Activated CD8-positive, alpha-beta memory T cell treated with anti-CD3 and anti-CD28 coated beads for 48 hours (primary cell): ENCODE measurements around the gene PDAP1.
"Not testable (repeated sequence)": the region's sequence is repeated elsewhere in the genome, so short reads cannot be mapped to it uniquely, and the experiment has no call there.

Experiments
- DNase-seq, 3 experiments: peaks; one replicate each; pipeline ENCODE4 v3.0.0-alpha.2; 2020; ENCODE audit warnings: low read depth in 2 of 3, low spot score in 2 of 3

The PDAP1 gene, protein sequence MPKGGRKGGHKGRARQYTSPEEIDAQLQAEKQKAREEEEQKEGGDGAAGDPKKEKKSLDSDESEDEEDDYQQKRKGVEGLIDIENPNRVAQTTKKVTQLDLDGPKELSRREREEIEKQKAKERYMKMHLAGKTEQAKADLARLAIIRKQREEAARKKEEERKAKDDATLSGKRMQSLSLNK

DNA sequence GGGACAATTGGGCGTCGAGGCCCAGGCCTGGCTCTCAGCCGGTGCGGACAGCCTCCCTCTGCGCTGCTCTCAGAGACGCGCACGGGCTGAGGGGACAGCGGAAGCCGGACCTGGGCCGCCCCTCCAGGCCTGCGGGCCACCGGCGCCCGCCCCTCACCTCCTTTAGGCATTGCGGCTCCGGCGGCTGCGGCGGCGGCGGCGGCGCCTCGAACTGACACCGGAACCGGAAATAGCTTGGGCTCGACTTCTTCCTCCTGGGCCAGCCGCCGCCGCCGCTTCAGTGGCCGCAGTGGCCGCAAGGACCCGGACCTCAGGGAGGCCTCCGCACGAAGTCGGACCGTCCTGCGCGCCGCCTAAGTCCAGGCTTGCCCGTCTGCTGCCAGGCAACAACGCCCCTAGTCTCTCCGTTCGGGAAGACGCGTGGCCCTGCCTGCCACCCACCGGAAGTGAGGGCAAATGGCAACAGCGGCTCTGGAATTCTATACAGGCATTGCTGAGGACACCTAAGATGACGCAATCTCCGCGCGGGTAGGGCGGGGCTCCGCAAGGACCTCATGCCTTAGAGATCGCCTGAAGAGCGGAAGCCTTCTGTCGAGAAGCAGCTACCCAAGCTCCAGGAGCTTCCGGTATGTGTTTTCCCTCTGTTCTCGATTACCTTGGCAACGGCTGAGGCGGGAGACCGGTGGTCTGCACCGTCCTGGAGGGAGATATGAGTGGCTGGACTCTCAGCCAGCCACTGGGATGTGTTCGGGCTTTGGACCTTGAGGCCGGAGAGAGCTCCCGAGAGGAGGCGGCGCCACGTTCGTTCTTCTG is at the start of gene PDAP1, which contains the start of gene BUD31:
Gene PDAP1 (minus strand): TSS at position 219 of the 813 bp plus-strand sequence. CDS start 49 bp downstream, at position 170.
Gene BUD31 (plus strand): TSS at position 591 of the 813 bp plus-strand sequence. CDS start 2,124 bp downstream, outside the sequence.
- DNase-seq, result peak; percentile 84 to 95 (median 94)

DNA sequence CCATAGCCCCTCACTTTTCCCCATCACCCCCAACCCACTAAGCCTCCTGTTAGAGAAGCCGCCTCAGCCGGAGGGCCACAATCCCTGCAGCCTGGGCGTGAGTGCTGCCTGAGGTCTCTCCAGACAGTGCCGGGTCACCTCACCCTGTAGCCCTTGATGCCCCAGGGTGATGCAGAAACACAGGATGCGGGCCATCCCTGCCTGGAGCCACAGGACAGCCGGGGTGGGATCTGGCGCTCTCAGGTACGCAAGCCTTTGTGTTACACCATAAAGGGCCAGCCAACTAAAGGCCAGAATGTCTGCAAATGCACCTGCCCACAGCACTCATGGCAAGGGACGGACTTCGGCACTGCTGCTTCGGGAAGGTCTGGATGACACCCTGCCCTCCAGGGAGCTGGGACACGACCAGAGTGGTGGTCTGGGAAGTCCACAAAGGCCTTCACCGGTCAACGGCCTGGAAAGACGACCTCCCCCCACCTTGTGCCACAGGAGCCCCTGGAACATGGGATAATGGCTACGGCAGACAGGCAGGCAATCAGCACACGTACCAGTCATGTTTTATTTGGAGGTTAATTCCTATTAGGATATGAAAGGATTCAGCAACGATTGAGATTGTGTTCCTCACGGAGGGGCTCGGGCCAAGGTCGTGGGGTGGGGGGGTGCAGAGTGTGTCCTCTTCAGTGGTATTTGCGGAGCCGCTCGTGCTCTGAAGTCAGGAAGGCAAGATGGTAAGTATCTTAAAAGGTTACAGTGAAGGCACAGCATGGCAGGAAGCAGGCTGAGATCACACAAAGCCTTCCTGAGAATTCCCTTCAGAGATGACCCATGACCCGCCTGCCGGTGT is 49.5 kb upstream of the PDAP1 start:
- no peak for DNase-seq

DNA sequence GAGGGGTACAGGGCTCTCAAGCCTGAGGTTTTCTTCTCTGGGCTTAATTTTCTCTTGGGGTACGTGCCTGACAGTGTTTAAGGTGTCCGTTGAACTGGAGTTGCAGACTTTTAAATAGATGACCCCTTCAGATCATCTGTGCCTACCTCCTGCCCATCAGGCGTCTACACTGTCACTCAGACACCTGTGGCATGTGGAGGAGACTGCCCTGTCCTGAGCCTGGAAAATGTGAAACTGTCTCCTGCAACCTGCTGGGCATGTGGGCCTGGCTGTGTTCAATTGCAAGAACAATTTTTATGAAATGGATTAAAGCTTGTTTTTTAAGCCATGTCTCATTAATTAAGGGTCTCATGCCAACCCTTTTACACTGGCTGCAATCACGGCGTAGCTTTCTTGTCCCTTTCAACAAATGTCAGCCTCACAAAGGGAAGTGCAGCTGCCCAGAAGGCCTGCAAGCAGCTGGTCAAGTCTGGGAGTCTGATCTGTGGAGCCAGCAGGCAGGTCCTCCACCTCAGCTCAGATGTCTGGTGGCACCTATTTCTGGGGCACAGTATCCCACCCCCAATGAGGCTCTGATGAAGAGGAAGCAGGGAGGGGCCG is 48.8 kb upstream of the PDAP1 start:
- no peak for DNase-seq

DNA sequence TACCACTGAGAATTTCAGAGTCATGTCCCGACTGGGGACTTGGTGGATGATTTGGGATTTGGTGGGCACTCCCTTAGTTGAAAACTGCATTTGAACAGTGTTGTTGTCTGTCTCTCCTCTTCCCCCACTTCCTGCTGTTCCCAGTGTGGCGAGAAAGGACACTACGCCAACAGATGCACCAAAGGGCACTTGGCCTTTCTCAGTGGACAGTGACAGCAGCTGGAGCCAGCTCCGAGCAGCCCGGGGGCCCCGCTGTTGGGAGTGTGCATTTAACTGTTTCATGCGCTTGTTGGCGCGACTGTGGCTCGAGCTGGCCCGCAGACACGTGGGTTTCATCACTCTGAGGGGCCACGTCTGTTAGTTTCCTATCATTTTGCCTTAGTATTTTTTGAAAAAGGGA is 47.9 kb upstream of the PDAP1 start:
- DNase-seq, result no peak

DNA sequence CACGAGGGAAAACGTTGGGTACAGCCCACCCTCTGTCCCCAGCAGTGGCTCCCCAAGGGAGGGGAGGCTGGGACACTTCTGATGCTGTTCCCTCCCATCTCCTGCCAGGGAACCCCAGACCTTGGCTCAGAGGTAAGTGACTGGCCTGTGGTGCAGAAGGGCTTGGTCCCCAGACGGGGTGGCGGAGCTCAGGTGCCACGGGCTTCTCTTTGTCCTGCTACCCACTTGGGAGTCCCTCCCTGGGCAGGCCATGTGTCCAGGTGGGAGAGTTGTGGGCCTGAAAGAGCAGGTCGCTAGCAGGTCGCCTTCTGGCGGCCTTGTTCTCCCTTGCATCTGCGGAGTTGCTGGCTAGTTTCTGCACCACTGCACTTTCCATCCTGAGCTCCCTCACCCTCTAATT is 47.5 kb upstream of the PDAP1 start:
- no peak for DNase-seq

DNA sequence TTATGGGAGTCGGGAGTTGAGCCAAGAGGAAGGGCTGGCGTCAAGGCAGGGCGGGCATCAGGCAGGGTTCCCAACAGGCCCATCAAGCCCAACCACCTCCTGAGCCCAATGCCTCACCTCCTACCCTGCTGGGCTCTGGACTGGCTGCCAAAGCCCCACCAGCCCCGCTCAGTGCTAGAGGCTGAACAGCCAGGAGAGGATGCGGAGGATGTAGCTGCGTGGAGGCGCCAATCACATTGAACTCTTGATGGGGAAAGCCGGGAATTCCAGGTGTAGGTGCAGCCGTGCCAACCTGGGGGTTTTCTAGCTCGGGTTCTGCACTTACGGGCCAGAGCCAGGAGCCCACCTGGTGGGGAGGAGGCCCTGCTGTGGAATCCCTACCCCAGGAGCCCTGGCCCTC is 44.7 kb upstream of the PDAP1 start:
- DNase-seq, result no peak

DNA sequence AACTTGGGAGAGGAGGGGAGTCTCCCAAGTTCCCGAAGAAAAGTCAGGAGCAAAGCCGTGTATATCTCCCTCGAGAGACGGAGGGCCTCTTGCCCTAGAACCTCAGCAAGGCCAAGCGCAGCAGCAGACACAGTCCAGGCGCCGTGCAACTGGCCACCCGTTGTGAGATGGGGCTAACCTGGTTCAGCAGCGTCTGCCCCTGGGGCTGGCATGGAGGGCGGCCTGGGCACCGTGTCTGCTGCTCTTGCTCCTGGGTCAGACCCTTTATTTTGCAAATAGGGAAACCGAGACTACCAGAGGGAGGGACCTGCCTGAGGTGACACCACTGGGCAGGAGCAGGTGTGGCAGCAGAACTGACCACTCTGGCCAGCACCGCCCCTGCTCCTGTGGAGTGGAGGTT is 44.1 kb upstream of the PDAP1 start:
- no peak for DNase-seq

DNA sequence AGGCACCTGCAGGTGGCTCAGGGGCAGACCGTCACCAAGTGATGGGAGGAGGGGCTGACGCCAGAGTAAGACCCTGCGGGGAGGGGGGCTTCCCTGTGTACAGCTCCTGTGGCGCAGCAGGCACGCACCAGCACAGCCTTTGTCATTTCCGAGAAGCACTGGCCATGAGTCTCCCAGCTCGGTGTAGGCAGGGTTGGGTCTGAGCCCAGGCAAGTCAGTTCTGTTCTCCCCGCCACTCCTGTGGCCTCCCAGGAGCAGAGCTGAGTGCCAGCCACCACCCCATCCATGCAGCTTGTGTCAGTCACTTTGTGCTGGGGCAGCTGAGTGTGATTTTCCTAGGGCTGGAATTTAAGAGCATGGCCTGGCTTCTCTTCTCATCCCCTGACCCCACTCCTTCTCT is 43.5 kb upstream of the PDAP1 start:
- DNase-seq, result no peak

DNA sequence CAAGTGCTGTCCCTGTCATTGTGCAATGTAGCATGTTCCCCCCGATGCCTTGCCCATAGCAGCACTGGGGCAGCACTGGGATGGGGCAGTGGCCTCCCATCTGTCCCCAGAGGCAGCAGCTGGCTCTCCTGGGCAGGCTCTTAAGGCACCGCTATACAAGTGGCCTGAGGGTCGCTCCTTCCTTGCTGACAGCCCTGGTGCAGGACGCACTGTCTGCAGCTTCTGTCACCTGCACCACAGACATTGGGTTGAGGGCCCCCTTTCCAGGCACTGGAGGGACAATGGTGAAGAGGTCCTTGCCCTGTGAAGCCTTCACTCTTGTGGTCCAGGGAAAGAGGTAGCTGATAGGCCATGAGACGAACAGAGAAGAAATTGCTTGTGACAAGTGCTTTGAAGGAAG is 40.9 kb upstream of the PDAP1 start:
- no peak for DNase-seq

DNA sequence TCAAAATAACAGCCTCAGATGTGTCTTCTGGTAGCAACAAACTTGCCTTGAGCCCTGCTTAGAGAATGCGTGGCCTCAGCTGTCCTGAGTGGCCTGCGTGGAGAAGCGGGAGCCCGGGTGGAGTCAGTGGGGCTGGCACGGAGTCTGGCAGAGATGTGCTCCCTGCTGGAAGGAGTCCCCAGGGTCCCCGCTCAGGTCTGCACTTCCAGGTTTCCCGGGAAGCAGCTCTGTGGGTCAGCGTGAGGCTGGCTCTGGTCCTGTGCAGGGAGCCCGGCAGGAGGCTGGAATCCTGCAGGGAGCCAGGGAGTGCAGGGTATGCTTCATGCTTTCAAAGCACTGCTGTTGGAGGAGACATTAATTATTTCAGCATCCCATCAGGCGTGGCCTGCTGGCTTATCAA is 40.5 kb upstream of the PDAP1 start:
- no peak for DNase-seq

DNA sequence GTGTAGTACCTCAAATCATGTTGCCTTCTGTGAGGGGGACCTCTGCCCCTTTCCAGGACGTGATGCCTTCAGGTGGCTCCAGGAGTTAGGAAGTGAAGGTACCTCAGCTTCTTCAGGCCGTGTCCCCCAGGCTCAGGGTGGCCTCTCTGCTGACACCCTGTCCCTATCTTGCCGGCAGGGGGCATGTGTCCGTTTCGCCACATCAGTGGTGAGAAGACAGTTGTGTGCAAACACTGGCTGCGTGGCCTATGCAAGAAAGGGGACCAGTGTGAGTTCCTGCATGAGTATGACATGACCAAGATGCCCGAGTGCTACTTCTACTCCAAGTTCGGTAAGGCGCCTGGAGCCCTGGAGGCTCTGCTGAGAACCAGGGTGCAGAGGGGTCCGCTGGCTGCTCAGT is 39.5 kb upstream of the PDAP1 start:
- no peak for DNase-seq

DNA sequence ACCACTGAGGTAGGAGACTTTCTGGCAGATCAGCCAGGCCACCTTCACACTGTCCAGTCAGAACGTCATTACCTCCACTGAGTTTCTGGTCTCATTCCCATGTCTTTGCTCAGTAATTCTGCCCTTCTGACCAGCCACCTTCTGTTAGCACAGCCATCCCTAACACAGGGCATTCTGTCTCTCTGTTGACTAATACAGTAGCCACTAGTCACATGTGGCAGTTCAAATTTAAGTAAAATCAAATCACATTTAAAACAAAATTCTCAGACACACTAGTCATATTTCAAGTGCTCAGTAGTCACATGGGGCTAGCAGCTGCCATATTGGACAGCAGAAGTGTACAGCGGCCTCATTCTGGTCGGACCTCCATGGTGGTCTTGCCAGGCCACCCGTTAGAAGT is 37.7 kb upstream of the PDAP1 start:
- DNase-seq, result no peak

DNA sequence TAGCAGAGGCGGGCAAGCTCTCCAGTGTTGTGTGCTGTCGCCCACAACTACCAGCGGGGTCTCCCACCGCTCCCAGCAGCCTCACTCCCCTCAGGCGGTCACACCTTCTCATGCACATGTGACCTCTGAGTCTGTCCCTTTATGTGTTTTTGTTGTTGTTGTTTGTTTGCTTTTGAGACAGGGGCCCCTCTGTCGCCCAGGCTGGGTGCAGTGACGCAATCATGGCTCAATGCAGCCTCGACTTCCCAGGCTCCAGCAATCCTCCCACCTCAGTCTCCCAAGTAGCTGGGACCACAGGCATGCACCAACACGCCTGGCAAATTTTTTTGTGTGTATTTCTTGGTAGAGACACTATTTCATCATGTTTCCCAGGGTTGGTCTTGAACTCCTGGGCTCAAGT is 31.8 kb upstream of the PDAP1 start:
- DNase-seq, result no peak

DNA sequence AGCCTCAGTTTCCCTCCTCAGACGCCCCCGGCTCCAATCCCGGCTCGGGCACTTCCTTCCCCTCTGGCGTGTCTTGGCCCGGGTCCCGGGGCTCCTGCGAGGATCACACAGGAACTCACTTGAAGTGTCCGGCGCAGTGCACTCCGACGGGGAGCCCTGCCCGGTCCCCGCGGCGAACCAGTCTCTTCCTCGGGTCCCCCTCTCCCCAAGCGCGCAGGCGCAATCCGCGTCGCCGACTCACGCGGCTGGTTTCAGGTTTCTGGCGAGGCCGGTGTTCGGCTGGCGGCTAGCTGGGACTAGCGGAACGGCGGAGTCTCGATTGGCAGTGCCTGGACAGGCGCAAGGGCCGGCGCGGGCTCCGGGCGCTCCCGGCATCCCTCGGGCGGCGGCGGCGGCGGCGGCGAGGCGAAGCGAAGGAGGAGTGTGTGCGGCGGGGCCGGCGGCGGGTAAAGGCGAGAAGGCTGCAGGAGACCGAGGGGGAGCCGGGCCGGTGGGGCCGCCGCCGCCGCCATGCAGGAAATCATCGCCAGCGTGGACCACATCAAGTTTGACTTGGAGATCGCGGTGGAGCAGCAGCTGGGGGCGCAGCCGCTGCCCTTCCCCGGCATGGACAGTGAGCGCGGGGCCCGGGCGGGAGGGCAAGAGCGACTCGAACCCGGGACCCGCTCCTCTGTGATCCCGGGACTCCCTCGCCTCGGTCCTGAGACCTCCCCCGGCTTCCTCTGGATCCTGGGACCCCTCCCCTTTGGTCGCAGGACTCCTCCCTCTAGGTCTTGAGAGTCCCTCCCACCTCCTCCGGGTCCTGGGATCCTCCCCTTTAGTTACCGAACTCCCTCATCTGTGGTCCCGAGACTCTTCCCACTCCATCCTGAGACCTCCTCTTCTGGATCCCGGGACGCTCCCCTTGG is 30.4 kb upstream of the PDAP1 start, which contains the start of the genes CPSF4 and PTCD1:
Gene CPSF4 (plus strand): TSS at position 371 of the 908 bp plus-strand sequence. CDS start 140 bp downstream, at position 511.
Gene PTCD1 (minus strand): TSS at position 226 of the 908 bp plus-strand sequence. CDS start 3,556 bp downstream, outside the sequence.
- DNase-seq, result peak; percentile 85 to 91 (median 89)

DNA sequence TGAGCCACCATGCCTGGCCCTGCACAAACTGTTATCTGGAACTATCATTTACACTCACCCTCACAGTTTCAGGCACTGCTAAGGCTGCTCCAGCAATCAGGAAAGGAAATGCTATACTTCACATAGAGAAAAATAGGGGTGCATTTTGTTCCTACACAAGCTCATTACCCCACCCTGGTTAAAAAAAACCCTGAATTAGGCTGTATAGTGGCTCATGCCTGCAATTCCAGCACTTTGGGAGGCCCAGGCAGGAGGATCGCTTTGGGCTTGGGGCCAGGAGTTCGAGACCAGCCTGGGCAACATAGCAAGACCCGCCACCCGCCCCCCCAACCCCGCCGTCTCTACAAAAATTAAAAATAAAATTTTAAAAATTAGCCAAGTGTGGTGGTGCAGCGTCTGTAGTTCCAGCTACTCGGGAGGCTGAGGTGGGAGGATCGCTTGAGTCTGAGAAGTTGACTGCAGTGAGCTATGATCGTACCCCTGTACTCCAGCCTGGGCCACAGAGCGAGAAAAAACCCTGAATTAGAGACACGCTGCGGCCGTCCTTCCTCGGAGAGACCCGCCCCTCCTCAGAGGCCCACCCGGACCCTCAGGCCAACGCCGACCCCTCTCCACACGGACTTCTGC is 29.7 kb upstream of the PDAP1 start:
- DNase-seq, result no peak

DNA sequence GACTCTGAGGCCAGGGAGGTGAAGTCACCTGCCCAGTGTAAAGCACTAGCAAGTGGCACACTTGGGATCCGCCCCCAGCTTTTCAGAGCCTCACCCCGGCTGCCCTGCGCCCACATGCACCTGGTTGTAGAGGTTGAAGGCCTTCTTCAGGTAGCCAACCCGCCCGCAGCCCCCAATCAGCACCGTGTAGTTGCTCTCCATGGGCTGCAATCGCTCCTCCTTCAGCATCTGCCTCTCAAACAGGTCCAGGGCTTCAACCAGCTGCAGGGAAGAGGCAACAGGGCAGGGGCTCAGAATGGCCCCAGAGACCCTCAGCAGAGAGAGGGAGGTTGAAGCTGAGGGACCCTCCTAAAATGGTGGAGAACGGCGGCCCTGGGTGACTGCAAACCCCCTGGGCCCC is 24.8 kb upstream of the PDAP1 start:
- DNase-seq, result no peak

DNA sequence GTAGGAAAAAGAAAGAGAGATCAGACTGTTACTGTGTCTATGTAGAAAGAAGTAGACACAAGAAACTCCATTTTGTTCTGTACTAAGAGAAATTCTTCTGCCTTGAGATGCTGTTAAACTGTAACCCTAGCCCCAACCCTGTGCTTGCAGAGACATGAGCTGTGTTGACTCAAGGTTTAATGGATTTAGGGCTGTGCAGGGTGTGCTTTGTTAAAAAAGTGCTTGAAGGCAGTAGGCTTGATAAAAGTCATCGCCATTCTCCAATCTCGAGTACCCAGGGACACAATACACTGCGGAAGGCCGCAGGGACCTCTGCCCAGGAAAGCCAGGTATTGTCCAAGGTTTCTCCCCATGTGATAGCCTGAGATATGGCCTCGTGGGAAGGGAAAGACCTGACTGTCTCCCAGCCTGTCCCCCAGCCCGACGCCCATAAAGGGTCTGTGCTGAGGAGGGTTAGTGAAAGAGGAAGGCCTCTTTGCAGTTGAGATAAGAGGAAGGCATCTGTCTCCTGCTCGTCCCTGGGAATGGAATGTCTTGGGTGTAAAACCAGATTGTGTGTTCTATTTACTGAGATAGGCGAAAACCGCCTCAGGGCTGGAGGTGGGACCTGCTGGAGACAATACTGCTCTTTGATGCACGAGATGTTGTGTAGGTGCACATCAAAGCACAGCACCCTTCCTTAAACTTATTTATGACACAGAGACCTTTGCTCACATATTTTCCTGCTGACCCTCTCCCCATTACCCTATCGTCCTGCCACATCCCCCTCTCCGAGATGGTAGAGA is 23.6 kb upstream of the PDAP1 start:
- not testable (repeated sequence) for DNase-seq

DNA sequence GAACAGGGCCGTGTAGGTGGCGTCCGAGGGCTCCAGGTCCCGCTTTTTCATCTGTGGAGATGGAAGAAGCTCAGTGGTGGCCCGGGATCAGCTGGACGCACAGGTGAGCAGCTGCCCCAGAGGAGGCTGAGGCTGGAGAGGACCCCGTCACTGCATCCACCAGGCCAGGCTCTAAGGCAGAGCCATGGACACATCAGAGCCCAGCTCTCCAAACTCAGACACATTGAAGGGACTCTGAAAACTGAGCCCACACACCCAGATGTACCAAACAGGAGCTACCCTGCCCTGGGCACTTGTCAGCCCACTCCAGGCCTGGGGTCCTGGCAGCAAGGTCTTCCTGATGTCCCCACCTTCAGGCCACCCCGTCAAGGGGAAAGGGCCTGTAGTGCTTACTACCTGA is 21.4 kb upstream of the PDAP1 start:
- DNase-seq, result no peak
